ENCODE measurements around the gene KIAA1210.
"Not testable (repeated sequence)": the region's sequence is repeated elsewhere in the genome, so short reads cannot be mapped to it uniquely, and the experiment has no call there.

The KIAA1210 gene

DNA sequence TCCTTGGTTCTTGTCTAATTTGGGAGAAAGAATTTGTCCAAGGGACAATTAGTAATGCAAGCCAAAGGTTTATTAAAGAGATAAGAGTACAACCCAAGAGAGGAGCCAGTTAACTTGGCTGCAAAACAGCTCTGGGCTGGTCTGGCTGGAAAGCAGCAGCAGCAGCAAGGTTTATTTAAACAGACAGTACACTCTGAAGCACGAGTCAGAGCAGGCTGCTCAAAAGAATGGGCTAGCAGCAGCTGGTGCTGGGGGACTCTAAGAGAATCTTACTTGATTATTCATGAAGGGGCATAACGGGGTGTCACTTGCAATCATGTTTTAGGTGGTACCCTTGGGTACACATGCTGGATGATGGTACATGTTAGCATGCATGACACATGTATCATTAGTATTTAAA is 71.9 kb downstream of the KIAA1210 start:
- Mint-ChIP-seq H3K27me3 (peaks cover 7% of the 10 kb centered on the region), H3K27ac (ENCODE audit: low read depth) (no peak overlapping the region), H3K4me3 (no peak overlapping the region), H3K9me3 (no peaks in the 10 kb centered on the region), H3K36me3 (ENCODE audit: insufficient read depth) (peaks cover 1% of the 10 kb centered on the region), H3K4me1 (no peaks in the 10 kb centered on the region)
- ATAC-seq (replicated peaks; ENCODE audit: extremely low read depth, poor library complexity, severe bottlenecking) (no peak), DNase-seq (ENCODE audit: low spot score in 2 of 2) (no peak)

DNA sequence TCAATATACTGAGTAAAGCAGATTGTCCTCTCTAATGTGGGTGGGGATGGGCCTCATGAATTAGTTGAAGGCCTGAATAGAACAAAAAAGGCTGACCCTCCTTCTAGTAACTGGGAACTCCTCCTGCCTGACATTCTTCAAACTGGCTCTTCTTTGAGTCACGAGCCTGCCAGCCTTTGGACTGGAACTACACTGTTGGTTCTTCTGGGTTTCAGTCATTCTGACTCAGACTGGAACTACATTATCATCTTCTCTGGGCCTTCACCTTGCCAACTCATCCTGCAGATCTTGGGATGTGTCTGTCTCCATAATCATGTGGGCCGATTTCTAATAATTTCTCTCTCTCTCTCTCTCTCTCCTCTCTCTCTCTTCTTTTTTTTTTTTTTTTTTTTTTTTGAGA is 81.7 kb downstream of the KIAA1210 start:
- no peak for DNase-seq (ENCODE audit: low spot score in 2 of 2)
- H3K27me3 Mint-ChIP-seq: peaks cover 22% of the 10 kb centered on the region

DNA sequence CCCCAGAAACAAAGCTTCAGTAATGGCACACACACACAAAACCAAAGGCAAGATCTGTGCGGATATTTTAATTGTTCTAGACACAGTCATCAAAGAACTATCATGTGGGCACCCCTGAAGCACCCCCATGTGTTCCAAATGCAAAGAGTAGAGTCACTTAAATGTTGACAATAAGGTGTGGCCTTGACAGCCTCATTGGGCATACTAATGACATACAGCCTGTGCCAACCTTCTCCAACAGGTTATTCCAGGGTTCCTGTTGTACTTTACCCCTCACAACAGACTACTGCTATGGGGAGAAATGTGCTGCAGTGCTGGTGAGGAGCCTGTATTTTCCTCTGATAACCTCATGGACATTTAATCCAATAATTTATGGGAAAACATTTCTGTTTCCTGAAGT is 84.6 kb downstream of the KIAA1210 start:
- Mint-ChIP-seq H3K36me3 (ENCODE audit: insufficient read depth) (no peaks in the 10 kb centered on the region), H3K4me1 (no peaks in the 10 kb centered on the region), H3K27ac (ENCODE audit: low read depth) (no peak overlapping the region), H3K4me3 (no peak overlapping the region), H3K27me3 (peaks cover 12% of the 10 kb centered on the region), H3K9me3 (no peaks in the 10 kb centered on the region)
- DNase-seq (ENCODE audit: low spot score in 2 of 2) (no peak), ATAC-seq (replicated peaks; ENCODE audit: extremely low read depth, poor library complexity, severe bottlenecking) (no peak)

More for the DNA sequence above, 81.7 kb downstream of the KIAA1210 start:
- no peak overlapping the region for H3K27ac Mint-ChIP-seq (ENCODE audit: low read depth)
- H3K9me3 Mint-ChIP-seq: no peaks in the 10 kb centered on the region
- no peak for ATAC-seq (replicated peaks; ENCODE audit: extremely low read depth, poor library complexity, severe bottlenecking)
- H3K4me1 Mint-ChIP-seq: no peaks in the 10 kb centered on the region
- no peaks in the 10 kb centered on the region for H3K36me3 Mint-ChIP-seq (ENCODE audit: insufficient read depth)
- no peak overlapping the region for H3K4me3 Mint-ChIP-seq

DNA sequence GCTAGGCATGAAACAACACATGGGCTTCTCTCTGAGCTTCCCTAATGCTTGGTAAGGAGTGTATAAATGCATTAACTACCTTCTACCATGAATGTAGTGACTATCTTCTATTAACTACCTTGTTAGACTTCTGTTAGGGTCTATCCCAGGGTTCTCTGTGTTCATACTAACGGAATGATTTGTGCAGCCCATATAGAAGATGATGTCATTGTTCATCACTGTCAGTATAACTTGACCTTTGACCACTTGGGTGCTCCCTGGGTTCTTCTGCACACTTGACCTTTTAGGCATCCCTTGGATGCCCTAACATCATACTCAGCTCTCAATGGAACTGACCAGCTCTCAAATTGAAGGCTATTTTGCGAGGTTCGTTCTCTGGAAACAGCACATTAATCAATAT is 85.6 kb downstream of the KIAA1210 start:
- DNase-seq (ENCODE audit: low spot score in 2 of 2) (no peak), ATAC-seq (replicated peaks; ENCODE audit: extremely low read depth, poor library complexity, severe bottlenecking) (no peak)
- H3K4me3 Mint-ChIP-seq: no peak overlapping the region
- H3K27ac Mint-ChIP-seq (ENCODE audit: low read depth): no peak overlapping the region
- H3K27me3 Mint-ChIP-seq: peaks cover 8% of the 10 kb centered on the region
- H3K4me1 Mint-ChIP-seq: no peaks in the 10 kb centered on the region
- H3K9me3 Mint-ChIP-seq: no peaks in the 10 kb centered on the region
- H3K36me3 Mint-ChIP-seq (ENCODE audit: insufficient read depth): no peaks in the 10 kb centered on the region

DNA sequence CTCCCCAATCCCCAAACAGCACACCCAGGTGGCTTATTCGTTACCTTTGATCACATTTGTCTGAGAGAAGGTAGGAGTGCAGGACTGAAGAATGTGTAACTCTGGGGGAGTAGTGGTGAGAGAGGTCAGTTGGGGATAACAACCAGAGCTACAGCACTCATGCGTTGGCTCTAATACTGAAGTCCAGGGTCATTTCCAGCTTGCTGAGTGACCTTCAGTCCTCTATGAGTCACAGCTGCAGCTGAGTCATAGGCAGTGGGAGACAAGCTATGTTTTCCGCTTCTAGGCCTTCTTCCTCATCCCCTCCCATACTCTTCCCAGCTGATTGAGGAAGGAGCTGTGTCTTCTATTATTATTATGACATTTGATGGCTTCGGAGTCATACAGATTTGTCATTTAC is 86.4 kb downstream of the KIAA1210 start:
- ATAC-seq (replicated peaks; ENCODE audit: extremely low read depth, poor library complexity, severe bottlenecking) (no peak), DNase-seq (ENCODE audit: low spot score in 2 of 2) (no peak)
- Mint-ChIP-seq H3K36me3 (ENCODE audit: insufficient read depth) (no peaks in the 10 kb centered on the region), H3K9me3 (no peaks in the 10 kb centered on the region), H3K4me3 (no peak overlapping the region), H3K4me1 (no peaks in the 10 kb centered on the region), H3K27me3 (no peaks in the 10 kb centered on the region), H3K27ac (ENCODE audit: low read depth) (no peak overlapping the region)

DNA sequence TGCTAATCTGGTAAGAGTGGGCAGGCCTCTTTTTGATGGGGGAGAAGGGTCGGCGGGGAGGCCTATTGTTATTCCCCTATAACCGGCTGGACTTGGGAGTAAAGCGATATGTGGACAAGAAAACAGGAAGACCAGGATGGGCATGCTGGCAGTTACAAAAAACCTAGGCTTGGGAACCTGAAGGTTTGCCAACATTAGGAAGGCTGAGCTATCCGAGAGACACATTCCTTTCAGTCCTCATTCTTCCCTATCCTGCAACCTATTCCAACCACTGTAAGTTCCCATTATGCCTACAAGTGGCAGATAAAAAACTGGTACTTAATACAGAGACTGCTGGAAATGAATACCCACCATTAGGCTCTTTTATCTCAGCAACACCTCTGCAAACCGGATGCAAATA is 87.2 kb downstream of the KIAA1210 start:
- Mint-ChIP-seq H3K36me3 (ENCODE audit: insufficient read depth) (no peaks in the 10 kb centered on the region), H3K4me1 (no peaks in the 10 kb centered on the region), H3K27me3 (no peaks in the 10 kb centered on the region), H3K4me3 (no peak overlapping the region), H3K9me3 (no peaks in the 10 kb centered on the region), H3K27ac (ENCODE audit: low read depth) (no peak overlapping the region)
- ATAC-seq (replicated peaks; ENCODE audit: extremely low read depth, poor library complexity, severe bottlenecking) (no peak), DNase-seq (ENCODE audit: low spot score in 2 of 2) (no peak)

DNA sequence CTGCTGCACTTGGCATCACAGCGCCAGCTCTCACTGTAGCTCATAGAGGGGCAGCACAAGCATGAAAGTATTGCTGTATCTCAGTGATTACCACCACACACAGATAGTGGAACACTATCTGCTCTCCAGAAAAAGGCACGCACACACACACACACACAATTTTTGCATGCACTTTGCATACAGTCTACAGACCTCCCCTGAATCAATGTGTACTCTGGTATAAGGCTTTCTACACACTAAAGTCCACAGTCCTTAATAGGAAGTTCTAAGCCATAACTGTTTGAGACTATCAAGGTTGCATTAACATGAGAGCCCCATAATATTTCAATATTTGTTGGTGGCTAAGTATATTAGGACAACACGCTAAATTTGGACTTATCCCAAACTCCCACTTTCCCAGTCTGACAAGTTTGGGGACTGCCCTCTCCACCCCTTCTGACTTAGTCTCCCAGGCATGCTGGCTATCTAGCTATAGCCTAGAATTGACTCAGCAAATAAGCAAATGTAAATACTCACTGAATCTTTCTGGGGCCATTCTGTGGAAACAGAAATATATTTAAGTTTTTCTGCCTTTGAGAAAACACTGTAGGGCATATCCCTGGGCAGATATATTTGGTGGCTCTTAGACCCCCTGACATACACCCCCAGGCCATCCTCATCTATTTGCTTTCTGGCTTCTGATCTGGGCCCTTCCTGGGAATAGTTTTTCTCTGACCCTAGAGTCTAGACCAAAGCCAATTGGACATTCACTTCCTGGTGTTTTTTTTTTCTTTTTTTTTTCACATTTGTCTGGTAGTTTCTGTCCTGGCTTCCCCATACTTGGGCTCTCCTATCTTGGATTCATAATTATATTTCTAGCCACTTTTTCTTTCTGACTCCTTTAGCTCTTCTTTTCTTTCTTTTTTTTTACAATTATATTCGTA is 91.2 kb downstream of the KIAA1210 start:
- Mint-ChIP-seq H3K27ac (ENCODE audit: low read depth) (no peak overlapping the region), H3K36me3 (ENCODE audit: insufficient read depth) (no peaks in the 10 kb centered on the region), H3K4me3 (no peak overlapping the region), H3K9me3 (no peaks in the 10 kb centered on the region), H3K27me3 (peaks cover 9% of the 10 kb centered on the region), H3K4me1 (no peaks in the 10 kb centered on the region)
- ATAC-seq (replicated peaks; ENCODE audit: extremely low read depth, poor library complexity, severe bottlenecking) (no peak), DNase-seq (ENCODE audit: low spot score in 2 of 2) (no peak)

DNA sequence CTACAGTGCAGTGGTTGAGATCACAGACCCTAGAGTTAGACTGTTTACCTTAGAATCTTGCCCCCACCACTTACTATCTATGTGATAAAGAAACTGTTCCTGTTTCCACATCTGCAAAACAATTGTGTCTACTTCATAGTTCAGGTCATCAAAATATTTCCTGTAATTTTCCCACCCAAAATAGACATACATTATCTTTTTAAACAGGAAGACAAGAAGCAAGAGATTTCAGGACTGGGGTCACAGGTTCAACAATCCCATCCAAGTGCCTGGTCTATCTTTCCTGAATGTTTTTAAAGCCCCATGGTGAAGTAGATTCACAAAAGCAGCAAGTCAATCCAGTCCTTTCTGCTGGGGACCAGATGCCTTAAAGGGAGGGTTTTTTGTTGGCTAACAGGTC is 96.6 kb downstream of the KIAA1210 start:
- H3K4me3 Mint-ChIP-seq: no peak overlapping the region
- ATAC-seq (replicated peaks; ENCODE audit: extremely low read depth, poor library complexity, severe bottlenecking): no peak
- H3K9me3 Mint-ChIP-seq: no peaks in the 10 kb centered on the region
- peaks cover 12% of the 10 kb centered on the region for H3K27me3 Mint-ChIP-seq
- no peaks in the 10 kb centered on the region for H3K4me1 Mint-ChIP-seq
- no peak overlapping the region for H3K27ac Mint-ChIP-seq (ENCODE audit: low read depth)
- no peaks in the 10 kb centered on the region for H3K36me3 Mint-ChIP-seq (ENCODE audit: insufficient read depth)
- DNase-seq (ENCODE audit: low spot score in 2 of 2): no peak

DNA sequence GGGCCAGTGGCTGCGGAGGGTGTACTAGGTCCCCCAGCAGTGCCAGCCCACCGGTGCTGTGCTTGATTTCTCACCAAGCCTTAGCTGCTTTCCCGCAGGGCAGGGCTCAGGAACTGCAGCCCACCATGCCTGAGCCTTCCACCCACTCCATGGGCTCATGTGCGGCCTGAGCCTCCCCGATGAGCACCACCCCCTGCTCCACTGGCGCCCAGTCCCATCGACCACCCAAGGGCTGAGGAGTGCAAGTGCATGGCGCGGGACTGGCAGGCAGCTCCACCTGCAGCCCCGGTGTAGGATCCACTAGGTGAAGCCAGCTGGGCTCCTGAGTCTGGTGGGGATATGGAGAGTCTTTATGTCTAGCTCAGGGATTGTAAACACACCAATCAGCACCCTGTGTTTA is 98.0 kb downstream of the KIAA1210 start:
- not testable (repeated sequence) for H3K9me3 Mint-ChIP-seq; DNase-seq (ENCODE audit: low spot score in 2 of 2); ATAC-seq (replicated peaks; ENCODE audit: extremely low read depth, poor library complexity, severe bottlenecking); H3K4me3 Mint-ChIP-seq; H3K27ac Mint-ChIP-seq (ENCODE audit: low read depth); H3K36me3 Mint-ChIP-seq (ENCODE audit: insufficient read depth); H3K4me1 Mint-ChIP-seq
- peaks cover 18% of the 10 kb centered on the region for H3K27me3 Mint-ChIP-seq

DNA sequence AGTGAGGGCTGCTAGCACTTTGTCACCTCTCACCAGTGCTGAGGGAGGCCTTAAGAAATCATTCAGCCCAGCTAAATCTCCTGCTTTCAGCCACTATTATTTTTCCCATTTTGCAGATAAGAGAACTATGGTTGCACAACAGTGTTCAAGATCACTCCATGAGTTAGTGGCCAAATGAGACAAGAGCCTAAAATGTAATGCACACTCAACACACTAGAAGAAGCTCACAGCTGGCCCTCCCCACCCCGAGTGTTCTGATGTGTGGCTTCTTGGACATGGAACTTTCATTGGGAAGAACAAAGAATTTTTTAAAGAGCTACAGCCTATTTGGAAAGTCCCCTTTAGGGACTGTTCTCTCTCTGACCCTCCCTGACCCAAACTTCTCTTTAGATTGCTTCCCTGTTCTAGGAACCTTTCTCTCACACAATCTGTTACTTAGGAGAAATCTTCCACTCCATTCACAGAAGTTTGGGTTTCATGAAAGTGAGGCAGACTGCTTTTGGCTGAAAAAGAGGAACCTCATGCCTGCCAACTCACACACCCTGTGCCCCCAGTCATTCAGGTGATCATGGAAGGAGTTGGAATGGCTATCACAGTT is 98.8 kb downstream of the KIAA1210 start:
- H3K27me3 Mint-ChIP-seq: peaks cover 21% of the 10 kb centered on the region
- H3K4me3 Mint-ChIP-seq: no peak overlapping the region
- no peak overlapping the region for H3K27ac Mint-ChIP-seq (ENCODE audit: low read depth)
- DNase-seq (ENCODE audit: low spot score in 2 of 2) (no peak), ATAC-seq (replicated peaks; ENCODE audit: extremely low read depth, poor library complexity, severe bottlenecking) (no peak)
- no peaks in the 10 kb centered on the region for H3K9me3 Mint-ChIP-seq
- H3K36me3 Mint-ChIP-seq (ENCODE audit: insufficient read depth): no peaks in the 10 kb centered on the region
- no peaks in the 10 kb centered on the region for H3K4me1 Mint-ChIP-seq

Measured in central memory CD8-positive, alpha-beta T cell (primary cell).